HuH-7.5 (cell line): ENCODE results near the gene PPFIBP2.

Experiments
- DNase-seq: peaks from one replicate; pipeline ENCODE4 v3.0.0; 2011; ENCODE audit warnings: low spot score

PPFIBP2 gene

DNA sequence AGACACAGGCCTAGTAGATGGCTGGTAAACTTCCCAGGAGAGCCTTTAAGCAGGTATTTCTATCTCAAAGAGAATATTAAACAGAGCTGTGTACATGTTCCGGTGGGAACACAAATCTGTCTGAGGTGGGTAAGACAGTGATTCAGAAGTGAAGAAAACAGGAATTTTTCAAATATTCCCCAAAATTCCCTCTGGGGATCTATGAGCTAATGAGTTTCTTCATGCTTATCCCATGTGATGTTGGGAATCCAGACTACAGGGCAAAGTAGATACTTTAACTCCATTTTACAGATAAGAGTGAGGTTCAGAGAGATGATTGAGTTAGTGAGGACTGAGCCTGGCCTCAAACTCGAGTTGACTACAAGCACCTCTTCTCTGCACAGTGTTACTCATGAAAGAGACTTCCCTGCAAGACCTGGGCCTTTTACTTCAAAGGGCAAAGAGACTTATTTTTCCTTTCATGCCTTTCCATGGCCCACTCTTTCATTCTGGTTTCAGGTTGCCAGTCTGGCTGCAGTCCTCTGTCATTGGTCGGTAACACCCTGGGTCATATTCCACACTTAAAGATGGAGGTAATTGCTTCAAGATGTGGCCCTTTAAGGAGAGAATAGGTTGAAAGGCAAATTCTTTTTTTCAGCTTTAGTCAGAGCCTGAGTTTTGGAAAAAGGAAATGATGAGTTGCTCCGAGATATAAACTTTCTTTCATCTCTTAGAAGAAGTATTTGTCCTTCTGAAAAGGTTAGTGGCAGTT is 89.4 kb downstream of the PPFIBP2 start:
- DNase-seq, result no peak

DNA sequence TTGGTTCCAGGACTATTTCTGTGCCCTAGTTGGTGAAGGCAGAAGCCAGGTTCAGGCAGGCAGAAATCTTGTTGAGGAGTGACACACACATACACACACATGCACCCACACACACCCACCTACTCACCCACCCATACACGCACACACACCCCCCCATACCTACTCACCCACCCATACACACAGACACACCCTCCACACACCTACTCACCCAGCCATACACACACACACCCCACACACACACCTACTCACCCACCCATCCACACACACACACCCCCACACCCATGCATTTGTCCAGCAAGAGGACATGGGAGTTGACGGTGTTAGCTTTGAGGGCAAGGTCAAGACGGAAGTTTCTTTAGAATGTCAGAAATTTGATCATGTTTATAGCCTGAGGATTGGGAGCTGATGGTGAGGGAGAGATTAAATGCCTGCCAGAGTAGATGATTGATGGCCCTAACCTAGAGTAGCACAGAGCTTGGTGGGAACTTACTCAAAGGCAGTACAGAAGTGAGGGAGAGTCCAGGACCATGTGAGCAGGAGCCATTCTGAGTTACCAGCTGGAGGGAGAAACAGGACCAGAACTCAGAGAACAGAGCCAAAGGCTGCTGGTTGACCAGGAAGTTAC is 90.6 kb downstream of the PPFIBP2 start:
- DNase-seq, result no peak

DNA sequence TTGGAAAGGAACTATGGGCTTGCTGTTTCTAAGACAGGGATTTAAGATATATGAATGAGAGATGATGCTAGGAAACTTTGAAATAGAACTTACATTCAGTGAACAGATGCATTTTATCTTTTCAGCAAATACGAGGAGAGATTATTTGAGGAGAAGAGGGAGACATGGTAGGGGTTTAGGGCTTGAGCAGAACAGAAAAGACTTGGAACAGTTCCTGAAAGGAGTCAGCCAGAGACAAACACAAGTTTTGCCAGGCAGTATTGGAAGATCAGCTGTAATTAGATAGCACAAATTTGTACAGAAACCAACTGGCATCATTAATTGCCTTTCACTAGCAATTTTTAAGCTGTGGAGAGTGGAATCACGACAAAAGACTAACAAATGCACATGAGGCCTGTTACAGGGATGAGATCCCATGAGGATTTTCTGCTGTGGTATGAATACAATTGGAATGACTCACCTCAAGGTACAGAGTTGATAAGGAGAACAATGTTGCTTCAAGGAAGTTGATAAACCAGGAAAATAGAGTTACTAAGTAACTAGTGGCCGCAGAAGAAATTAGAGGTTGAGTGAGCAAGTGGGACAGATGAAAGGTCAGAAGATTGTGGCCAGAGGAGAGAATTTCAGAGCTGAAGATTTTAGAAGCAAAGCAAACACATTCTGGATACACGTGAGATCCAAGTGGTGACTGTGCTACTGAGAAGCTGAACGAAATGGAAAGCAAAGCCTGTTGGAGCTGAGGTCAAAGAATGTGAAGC is 91.6 kb downstream of the PPFIBP2 start:
- DNase-seq, result no peak

- DNase-seq, result no peak
Observed at GRCh38 chr11:7606496-7606895, 92.7 kb downstream of the PPFIBP2 start.

- DNase-seq, result no peak
Observed at GRCh38 chr11:7609015-7609414, 95.2 kb downstream of the PPFIBP2 start.

- no peak for DNase-seq
Observed at GRCh38 chr11:7609521-7609920, 95.7 kb downstream of the PPFIBP2 start.

GRCh38 chr11:7610393-7610792 is 96.6 kb downstream of the PPFIBP2 start:
- DNase-seq, result no peak

- no peak for DNase-seq
Observed at GRCh38 chr11:7611411-7611810, 97.6 kb downstream of the PPFIBP2 start.

GRCh38 chr11:7612056-7612660 is 98.4 kb downstream of the PPFIBP2 start:
- no peak for DNase-seq

DNA sequence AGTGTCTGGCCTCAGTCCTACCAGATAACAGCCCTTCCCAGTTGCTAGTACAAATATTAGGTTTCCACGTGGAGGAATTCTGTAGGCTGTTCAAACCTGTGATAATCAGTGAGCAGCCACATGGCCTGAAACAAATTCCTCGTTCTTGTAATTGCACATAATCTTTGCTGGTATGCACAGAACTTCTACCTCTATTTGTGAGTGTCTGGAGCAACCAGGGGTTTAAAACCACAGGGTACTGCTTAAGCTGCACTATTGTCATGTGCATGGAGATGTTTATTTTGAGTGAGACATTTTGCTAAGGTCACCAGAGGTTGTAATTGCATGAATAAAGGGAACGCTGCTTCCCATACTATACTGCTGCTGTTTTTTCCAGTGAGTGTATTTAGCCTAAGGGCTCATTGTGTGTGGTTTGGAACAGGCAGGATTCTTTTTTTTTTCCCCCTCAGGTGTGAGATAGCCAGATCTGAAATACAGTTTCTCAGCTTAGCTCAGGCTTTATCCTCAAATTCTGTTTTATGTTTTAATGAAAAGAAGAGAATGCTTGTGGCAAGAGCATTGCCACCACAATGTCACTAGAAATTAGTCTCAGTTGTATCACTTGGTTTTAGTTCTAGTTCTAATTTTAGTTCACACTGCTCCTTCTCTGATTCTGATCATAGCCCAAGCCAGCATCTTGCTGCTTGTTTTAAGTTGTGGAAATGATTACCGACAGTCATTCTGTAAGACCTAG is 99.0 kb downstream of the PPFIBP2 start:
- DNase-seq, result peak; percentile 50

GRCh38 chr11:7613394-7613720 is 99.6 kb downstream of the PPFIBP2 start:
- no peak for DNase-seq

GRCh38 chr11:7614656-7615055 is 100.9 kb downstream of the PPFIBP2 start:
- no peak for DNase-seq

DNA sequence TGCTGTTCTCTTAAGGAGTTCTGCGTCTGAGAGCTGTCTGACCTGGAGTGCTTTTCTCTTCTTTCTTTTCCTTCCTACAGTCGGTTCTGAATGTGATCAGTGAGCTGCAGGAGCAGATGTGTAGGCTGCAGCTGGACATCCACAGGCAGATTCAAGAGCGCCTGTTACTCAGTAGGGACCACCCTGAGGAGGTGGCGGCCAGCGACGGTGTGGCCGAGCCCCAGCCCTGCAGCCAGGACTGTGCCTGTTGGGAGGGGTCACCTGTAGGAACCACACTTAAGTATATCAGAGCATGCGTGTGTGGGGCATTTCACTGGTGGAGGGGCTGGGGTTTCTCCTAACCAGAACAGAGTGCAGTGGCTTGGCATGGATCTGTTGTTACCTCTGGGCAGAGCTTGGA is 103.2 kb downstream of the PPFIBP2 start:
- DNase-seq, result no peak

- no peak for DNase-seq
Observed at GRCh38 chr11:7619322-7619721, 105.5 kb downstream of the PPFIBP2 start.

DNA sequence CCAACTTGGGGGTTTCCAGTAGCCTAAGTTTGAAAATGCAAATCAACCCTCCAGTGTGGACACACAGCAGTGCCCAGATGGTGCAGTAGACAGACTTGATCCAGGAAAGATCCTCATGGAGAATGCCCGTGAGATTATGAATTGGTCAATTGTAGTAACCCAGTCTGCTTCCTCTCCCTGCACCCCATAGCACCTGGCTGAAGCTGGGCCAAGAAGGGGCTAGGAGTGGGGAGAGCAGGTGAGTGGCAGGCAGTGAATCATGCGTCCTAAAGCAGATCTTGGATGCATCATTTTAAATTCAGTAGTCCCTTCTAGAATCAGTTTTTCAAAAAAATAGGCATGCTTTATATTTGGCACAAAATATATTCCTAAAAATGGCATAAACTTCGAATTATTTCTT is 107.3 kb downstream of the PPFIBP2 start:
- no peak for DNase-seq

DNA sequence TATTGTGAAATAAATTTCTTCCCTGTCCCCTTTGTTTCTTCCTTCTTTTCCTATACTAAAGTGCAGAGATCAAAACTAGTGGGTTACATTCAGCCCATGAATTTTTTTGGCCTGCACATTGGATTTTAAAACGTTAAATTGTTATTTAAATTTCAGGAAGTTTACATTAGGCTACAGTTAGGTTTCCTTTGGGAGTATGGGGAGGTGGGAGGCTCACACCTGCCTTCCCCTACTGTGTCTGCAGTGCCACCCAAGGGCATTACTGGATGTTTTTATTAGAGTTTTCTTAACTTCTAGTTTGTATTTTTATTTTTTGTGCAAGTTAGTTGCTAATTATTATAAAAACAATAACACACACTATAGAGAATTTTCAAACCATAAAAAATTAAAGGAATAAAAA is 107.8 kb downstream of the PPFIBP2 start:
- no peak for DNase-seq

GRCh38 chr11:7622721-7623120 is 108.9 kb downstream of the PPFIBP2 start:
- DNase-seq, result no peak

DNA sequence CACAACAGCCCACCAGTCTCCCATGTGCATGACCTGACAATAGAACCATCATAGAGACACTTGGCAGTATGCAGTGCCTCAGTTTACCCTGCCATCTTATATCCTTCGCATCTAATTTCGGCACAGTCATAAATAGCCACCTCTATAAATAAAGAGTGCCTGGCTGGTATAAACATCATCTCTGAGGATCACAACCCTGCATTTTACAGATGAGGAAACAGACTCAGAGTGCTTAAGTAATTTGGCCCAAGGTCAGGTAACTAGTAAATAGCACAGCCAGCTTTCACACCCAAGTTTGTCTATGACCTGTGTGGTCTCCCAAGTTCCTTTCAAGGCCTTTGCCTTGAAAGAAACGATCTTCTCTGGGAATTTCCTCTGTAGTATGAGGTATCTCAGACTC is 114.9 kb downstream of the PPFIBP2 start:
- DNase-seq, result no peak

DNA sequence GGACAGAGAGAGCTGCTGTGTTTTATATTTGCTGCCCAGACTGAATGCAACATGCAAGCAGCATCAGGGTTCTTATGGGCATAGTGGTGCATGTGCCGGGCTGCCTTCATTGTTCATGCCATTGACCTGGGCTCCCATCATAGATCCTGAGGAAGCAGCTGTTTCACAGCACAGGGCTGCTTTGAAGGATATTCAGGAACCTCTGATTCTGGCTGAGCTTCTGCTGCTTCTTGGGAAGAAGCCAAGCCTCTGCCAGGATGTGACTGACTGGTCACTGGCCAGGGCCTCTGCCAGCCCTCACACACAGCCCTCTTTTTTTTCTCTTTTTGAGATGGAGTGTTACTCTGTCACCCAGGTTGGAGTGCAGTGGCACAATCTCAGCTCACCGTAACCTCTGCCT is 116.2 kb downstream of the PPFIBP2 start:
- no peak for DNase-seq

DNA sequence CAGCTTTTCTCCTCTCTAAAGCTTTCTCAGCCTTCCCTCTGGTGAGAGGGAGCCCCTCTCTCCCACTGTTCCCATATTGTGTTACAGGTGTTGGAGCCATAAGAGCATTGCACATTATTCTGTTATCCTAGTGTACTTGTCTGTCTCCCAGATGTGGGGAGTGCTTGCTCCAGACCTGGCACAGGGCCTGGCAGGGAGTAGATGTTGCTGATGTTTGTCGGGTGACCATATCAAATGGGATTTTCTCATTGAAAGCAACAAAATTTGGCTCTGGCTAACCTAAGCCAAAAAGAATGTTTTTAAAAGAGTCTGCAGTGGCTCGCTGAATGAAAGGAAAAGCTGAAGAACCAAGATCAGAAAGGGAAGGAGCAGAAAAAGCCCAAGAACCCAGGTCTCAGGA is 118.4 kb downstream of the PPFIBP2 start:
- DNase-seq, result no peak

DNA sequence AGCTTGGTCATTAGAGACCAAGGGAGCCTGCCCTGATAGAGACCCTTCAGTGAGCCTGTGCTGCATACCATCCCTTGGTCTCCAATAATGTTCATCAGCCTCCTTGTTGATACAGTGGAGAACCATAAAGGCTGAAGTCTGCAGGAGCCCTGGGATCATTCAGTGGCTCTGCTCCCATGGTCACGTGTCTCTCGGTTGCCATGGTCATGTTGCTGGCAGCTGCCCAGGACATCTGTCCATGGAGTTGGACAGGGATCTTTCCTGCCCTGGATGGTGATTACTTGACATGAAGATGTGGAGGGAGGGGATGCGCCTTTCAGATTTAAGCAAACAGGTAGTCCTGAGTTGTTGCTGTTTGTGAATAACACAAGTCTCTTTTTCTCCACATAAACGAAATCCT is 121.3 kb downstream of the PPFIBP2 start:
- DNase-seq, result no peak

GRCh38 chr11:7635708-7636107 is 121.9 kb downstream of the PPFIBP2 start:
- DNase-seq, result no peak
